A549 treated with Mapracorat at 1 μM for 4 hours (cell line): Measurements from ENCODE around the gene PDCD1. TPM values are rescaled to one million over a fixed set of nuclear protein-coding genes. Genes with fewer than 3 reads are reported as not detected.

Source experiments
- total RNA-seq: library from RNA; stranded (reverse); fragments of 200-300 nt; extraction: Qiagen RNA extraction; gene quantifications from 5 replicates; pipeline ENCODE4 v1.2.3, GENCODE V29; 2022

PDCD1 gene
- not detected in 5 replicates for total RNA-seq

GRCh38 chr2:241858206-241859016, at the start of gene PDCD1:
TSS of gene PDCD1 (minus strand) at chr2:241858894. CDS start at chr2:241858838, 56 bp downstream.

DNA sequence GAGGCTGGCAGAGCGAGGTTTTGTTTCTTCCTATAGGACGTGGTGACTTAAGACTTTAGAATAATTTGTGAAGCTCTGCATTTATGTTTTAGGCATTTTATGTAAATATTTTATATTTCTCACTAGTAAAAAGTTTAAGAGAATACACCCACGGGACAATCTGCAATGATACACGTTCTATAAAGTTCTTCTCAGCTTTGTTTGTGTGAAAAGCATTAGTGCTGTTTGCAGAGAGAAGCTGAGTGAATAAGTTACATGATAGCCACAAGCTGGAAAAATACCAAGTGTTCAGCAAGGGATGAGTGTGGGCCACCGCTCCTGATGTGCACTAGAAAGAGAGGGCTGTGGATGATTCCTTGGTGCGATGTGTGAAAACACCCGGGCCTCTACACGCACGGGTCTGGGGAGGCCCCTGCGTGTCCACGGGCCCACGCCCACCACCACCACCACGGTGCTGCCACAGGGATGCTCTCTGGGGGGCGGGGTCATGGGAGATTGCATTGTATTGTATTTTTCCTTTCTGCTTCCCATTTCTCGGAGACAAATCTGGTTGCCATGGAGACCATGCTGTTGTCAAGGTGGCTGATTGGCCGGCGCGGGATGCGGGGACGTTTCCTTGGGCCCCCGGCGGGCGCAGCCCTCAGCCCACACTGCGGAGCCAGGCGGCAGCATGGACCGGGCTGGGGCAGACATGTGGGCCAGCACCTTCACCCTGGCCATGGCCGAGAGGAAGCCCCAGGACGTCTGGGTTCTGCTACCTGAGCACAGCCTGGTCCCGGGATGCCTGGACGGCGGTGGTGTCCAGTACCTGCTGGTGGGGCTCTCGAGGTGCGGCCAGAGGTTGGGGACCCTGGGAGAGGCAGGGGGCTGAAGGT, 10.6 kb upstream of the PDCD1 start, which contains the start of gene RTP5:
RTP5 (plus strand) TSS at position 643 of the 875 bp plus-strand sequence; CDS start at position 671, 28 bp downstream.

DNA sequence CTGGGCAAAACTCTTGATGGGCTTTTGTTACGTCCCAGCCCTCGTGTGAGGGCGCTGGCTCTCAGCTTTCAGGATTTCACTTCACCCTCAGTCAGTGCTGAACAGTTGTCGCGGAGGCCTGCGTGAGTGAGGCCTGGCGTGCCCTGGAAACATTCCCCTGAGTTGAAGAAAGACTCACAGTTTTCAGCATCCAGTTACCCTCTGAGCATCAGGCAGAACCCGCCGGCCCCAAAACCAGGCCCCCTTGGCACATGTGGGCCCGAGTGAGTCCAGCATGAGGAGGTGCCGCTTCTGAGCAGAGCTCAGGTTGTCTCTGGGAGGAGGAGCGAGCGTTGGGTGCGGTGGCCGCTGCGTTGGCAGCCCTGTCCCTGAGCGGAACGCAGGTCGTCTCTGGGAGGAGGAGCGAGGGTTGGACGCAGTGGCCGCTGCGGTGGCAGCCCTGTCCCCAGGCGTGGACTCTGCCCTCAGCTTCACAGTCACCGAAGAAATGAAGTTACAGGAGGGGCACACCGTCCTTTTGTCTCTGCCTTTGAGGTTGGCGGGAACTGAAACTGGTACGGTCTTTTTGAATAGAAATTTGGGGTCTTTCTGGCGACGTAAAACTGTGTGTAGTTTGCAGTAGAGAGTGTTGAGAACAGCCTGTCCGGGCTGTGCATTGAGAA, 49.8 kb downstream of the PDCD1 start, which contains the start of gene NEU4:
NEU4 (plus strand) TSS at position 473 of the 662 bp plus-strand sequence. CDS start 5,292 bp downstream, outside the sequence.

Other genes with a start within 250 kb of the PDCD1 start
- 62.2 to 78.3 TPM (median 76.9 TPM) in 5 replicates for gene THAP4, start 221.7 kb downstream of the PDCD1 start, total RNA-seq
- 42.2 to 69.2 TPM (median 53.1 TPM) in 5 replicates for gene ATG4B, start 221.2 kb downstream of the PDCD1 start, total RNA-seq
- gene DTYMK, start 172.1 kb downstream of the PDCD1 start, total RNA-seq: 124 to 147 TPM (median 138 TPM) in 5 replicates
- 19.9 to 24.7 TPM (median 23.5 TPM) in 5 replicates for gene ING5, start 156.9 kb downstream of the PDCD1 start, total RNA-seq
- 6.5 to 10.6 TPM (median 8.6 TPM) in 5 replicates for gene D2HGDH, start 124.3 kb downstream of the PDCD1 start, total RNA-seq
- 0.15 to 0.42 TPM (median 0.25 TPM) in 5 replicates for gene GAL3ST2, start 82.1 kb downstream of the PDCD1 start, total RNA-seq
- 0.10 to 0.42 TPM (median 0.21 TPM) in 5 replicates for gene NEU4, start 49.7 kb downstream of the PDCD1 start, total RNA-seq
- gene RTP5, start 10.8 kb upstream of the PDCD1 start, total RNA-seq: not detected in 5 replicates